ENCODE measurements around the gene PAX5.
"Not testable (repeated sequence)": the region's sequence is repeated elsewhere in the genome, so short reads cannot be mapped to it uniquely, and the experiment has no call there.

PAX5 gene

GRCh38 chr9:36877239-36877638 lies 156.8 kb downstream of the PAX5 start:
- DNase-seq (ENCODE audit: low read depth): no peak

GRCh38 chr9:36876056-36876455 lies 158.0 kb downstream of the PAX5 start:
- no peak for DNase-seq (ENCODE audit: low read depth)

GRCh38 chr9:36874921-36875320 lies 159.1 kb downstream of the PAX5 start:
- DNase-seq (ENCODE audit: low read depth): no peak

- no peak for DNase-seq (ENCODE audit: low read depth)
Observed at GRCh38 chr9:36874261-36874660, 159.8 kb downstream of the PAX5 start.

- peak; percentile 65 for DNase-seq (ENCODE audit: low read depth)
Observed at GRCh38 chr9:36873247-36873875, 160.7 kb downstream of the PAX5 start.

GRCh38 chr9:36872641-36873040 lies 161.4 kb downstream of the PAX5 start:
- DNase-seq (ENCODE audit: low read depth): no peak

- no peak for DNase-seq (ENCODE audit: low read depth)
Observed at GRCh38 chr9:36871606-36872005, 162.5 kb downstream of the PAX5 start.

- DNase-seq (ENCODE audit: low read depth): no peak
Observed at GRCh38 chr9:36870960-36871359, 163.1 kb downstream of the PAX5 start.

- not testable (repeated sequence) for DNase-seq (ENCODE audit: low read depth)
Observed at GRCh38 chr9:36869605-36870004, 164.5 kb downstream of the PAX5 start.

GRCh38 chr9:36868586-36869282 lies 165.3 kb downstream of the PAX5 start:
- no peak for DNase-seq (ENCODE audit: low read depth)

GRCh38 chr9:36867672-36868471 lies 166.2 kb downstream of the PAX5 start:
- DNase-seq (ENCODE audit: low read depth): no peak

- no peak for DNase-seq (ENCODE audit: low read depth)
Observed at GRCh38 chr9:36867241-36867640, 166.8 kb downstream of the PAX5 start.

GRCh38 chr9:36866840-36867239 lies 167.2 kb downstream of the PAX5 start:
- DNase-seq (ENCODE audit: low read depth): no peak

GRCh38 chr9:36865731-36866635 lies 168.1 kb downstream of the PAX5 start:
- no peak for DNase-seq (ENCODE audit: low read depth)

- no peak for DNase-seq (ENCODE audit: low read depth)
Observed at GRCh38 chr9:36864491-36865410, 169.3 kb downstream of the PAX5 start.

GRCh38 chr9:36862206-36863145 lies 171.6 kb downstream of the PAX5 start:
- DNase-seq (ENCODE audit: low read depth): no peak

GRCh38 chr9:36861528-36862205 lies 172.4 kb downstream of the PAX5 start:
- DNase-seq (ENCODE audit: low read depth): no peak

- DNase-seq (ENCODE audit: low read depth): no peak
Observed at GRCh38 chr9:36858805-36859375, 175.2 kb downstream of the PAX5 start.

Measured in activated T-cell treated with anti-CD3 and anti-CD28 coated beads for 1 hour (primary cell).